ENCODE results near the gene CAMTA1.
A peak's percentile ranks its signal among the peaks of the same experiment; 100 is the strongest.

CAMTA1 gene

GRCh38 chr1:7655354-7655753, 870.1 kb downstream of the CAMTA1 start:
- no peak for ATAC-seq

- no peak for ATAC-seq
Observed at GRCh38 chr1:7656557-7657215, 871.4 kb downstream of the CAMTA1 start.

- no peak for ATAC-seq
Observed at GRCh38 chr1:7657287-7658016, 872.2 kb downstream of the CAMTA1 start.

- no peak for ATAC-seq
Observed at GRCh38 chr1:7658099-7658498, 872.8 kb downstream of the CAMTA1 start.

GRCh38 chr1:7659514-7659913, 874.3 kb downstream of the CAMTA1 start:
- ATAC-seq = no peak

- ATAC-seq = no peak
Observed at GRCh38 chr1:7663451-7664146, 878.3 kb downstream of the CAMTA1 start.

- ATAC-seq = no peak
Observed at GRCh38 chr1:7664147-7664892, 879.1 kb downstream of the CAMTA1 start.

- no peak for ATAC-seq
Observed at GRCh38 chr1:7664893-7665250, 879.6 kb downstream of the CAMTA1 start.

GRCh38 chr1:7666249-7666648, 881.0 kb downstream of the CAMTA1 start:
- no peak for ATAC-seq

GRCh38 chr1:7667159-7667558, 881.9 kb downstream of the CAMTA1 start:
- no peak for ATAC-seq

- ATAC-seq = peak; percentile 60 to 84
Observed at GRCh38 chr1:7667625-7668218, 882.5 kb downstream of the CAMTA1 start.

- ATAC-seq = peak; percentile 50 to 58
Observed at GRCh38 chr1:7669559-7670311, 884.5 kb downstream of the CAMTA1 start.

- no peak for ATAC-seq
Observed at GRCh38 chr1:7670334-7671145, 885.3 kb downstream of the CAMTA1 start.

GRCh38 chr1:7671146-7671465, 885.9 kb downstream of the CAMTA1 start:
- no peak for ATAC-seq

- no peak for ATAC-seq
Observed at GRCh38 chr1:7671676-7672075, 886.4 kb downstream of the CAMTA1 start.

- no peak for ATAC-seq
Observed at GRCh38 chr1:7672864-7673263, 887.6 kb downstream of the CAMTA1 start.

GRCh38 chr1:7674972-7675371, 889.7 kb downstream of the CAMTA1 start:
- ATAC-seq = no peak

GRCh38 chr1:7675431-7676273, 890.4 kb downstream of the CAMTA1 start:
- ATAC-seq = no peak

- no peak for ATAC-seq
Observed at GRCh38 chr1:7676274-7676945, 891.2 kb downstream of the CAMTA1 start.

- ATAC-seq = no peak
Observed at GRCh38 chr1:7677111-7677510, 891.9 kb downstream of the CAMTA1 start.

Data from activated CD4-positive, CD25-positive, alpha-beta regulatory T cell treated with anti-CD3 and anti-CD28 coated beads, Interleukin-2, amount 50 U/mL, for 24 hours (primary cell).